ACC112 (cell line): Measurements from ENCODE around the gene STRN4.

Experiments
- H2AFZ ChIP-seq: fragments of 200-600 bp; sonication (generic); one replicate; pipeline ENCODE4 v1.6.0; 2017; ENCODE audit warnings: antibody characterized with exemption, low read length; ENCODE audit not compliant: unreplicated experiment
- H3K27ac ChIP-seq: fragments of 200-600 bp; sonication (generic); 2 replicates; pipeline ENCODE4 v1.5.1; 2014; ENCODE audit warnings: low read depth, mild to moderate bottlenecking, antibody characterized with exemption, low read length, moderate library complexity
- H3K27me3 ChIP-seq: fragments of 200-600 bp; sonication (generic); 2 replicates; pipeline ENCODE4 v1.6.1; 2014; ENCODE audit warnings: mild to moderate bottlenecking, antibody characterized with exemption, low read length, moderate library complexity, mixed read lengths; ENCODE audit not compliant: insufficient read depth
- H3K36me3 ChIP-seq: fragments of 200-600 bp; sonication (generic); 2 replicates; pipeline ENCODE4 v1.6.1; 2016; ENCODE audit warnings: mild to moderate bottlenecking, antibody characterized with exemption, low read length, moderate library complexity, mixed read lengths; ENCODE audit not compliant: insufficient read depth
- H3K4me1 ChIP-seq: fragments of 200-600 bp; sonication (generic); one replicate; pipeline ENCODE4 v1.6.1; 2016; ENCODE audit warnings: low read length, mixed read lengths; ENCODE audit not compliant: insufficient read depth, unreplicated experiment, control insufficient read depth
- H3K4me3 ChIP-seq: fragments of 200-600 bp; sonication (generic); 2 replicates; pipeline ENCODE4 v1.5.1; 2014; ENCODE audit warnings: mild to moderate bottlenecking, low read depth, low read length
- H3K79me2 ChIP-seq: fragments of 200-600 bp; sonication (generic); one replicate; pipeline ENCODE4 v1.6.0; 2016; ENCODE audit warnings: low read length; ENCODE audit not compliant: control insufficient read depth, unreplicated experiment, insufficient read depth

Gene STRN4

DNA sequence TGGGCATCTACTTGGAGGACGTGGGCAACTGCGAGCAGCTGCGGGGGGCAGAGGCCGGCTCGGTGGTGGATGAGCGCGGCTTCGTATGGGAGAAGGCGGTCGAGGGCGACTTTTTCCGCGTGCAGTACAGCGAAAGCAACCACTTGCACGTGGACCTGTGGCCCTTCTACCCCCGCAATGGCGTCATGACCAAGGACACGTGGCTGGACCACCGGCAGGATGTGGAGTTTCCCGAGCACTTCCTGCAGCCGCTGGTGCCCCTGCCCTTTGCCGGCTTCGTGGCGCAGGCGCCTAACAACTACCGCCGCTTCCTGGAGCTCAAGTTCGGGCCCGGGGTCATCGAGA, 10.3 kb upstream of the STRN4 start:
- Histone ChIP-seq H3K4me1 (peaks cover 14% of the 10 kb centered on the region), H2AFZ (no peak overlapping the region), H3K27me3 (no peaks in the 10 kb centered on the region), H3K36me3 (no peaks in the 10 kb centered on the region), H3K4me3 (no peak overlapping the region), H3K79me2 (no peaks in the 10 kb centered on the region), H3K27ac (no peak overlapping the region)

DNA sequence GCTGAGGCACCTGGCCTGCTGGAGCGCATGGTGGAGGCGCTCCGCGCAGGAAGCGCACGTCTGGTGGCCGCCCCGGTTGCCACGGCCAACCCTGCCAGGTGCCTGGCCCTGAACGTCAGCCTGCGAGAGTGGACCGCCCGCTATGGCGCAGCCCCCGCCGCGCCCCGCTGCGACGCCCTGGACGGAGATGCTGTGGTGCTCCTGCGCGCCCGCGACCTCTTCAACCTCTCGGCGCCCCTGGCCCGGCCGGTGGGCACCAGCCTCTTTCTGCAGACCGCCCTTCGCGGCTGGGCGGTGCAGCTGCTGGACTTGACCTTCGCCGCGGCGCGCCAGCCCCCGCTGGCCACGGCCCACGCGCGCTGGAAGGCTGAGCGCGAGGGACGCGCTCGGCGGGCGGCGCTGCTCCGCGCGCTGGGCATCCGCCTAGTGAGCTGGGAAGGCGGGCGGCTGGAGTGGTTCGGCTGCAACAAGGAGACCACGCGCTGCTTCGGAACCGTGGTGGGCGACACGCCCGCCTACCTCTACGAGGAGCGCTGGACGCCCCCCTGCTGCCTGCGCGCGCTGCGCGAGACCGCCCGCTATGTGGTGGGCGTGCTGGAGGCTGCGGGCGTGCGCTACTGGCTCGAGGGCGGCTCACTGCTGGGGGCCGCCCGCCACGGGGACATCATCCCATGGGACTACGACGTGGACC, 9.7 kb upstream of the STRN4 start:
- Histone ChIP-seq H3K4me3 (no peak overlapping the region), H3K79me2 (no peaks in the 10 kb centered on the region), H3K36me3 (no peaks in the 10 kb centered on the region), H2AFZ (no peak overlapping the region), H3K27ac (no peak overlapping the region), H3K4me1 (peaks cover 14% of the 10 kb centered on the region), H3K27me3 (no peaks in the 10 kb centered on the region)

DNA sequence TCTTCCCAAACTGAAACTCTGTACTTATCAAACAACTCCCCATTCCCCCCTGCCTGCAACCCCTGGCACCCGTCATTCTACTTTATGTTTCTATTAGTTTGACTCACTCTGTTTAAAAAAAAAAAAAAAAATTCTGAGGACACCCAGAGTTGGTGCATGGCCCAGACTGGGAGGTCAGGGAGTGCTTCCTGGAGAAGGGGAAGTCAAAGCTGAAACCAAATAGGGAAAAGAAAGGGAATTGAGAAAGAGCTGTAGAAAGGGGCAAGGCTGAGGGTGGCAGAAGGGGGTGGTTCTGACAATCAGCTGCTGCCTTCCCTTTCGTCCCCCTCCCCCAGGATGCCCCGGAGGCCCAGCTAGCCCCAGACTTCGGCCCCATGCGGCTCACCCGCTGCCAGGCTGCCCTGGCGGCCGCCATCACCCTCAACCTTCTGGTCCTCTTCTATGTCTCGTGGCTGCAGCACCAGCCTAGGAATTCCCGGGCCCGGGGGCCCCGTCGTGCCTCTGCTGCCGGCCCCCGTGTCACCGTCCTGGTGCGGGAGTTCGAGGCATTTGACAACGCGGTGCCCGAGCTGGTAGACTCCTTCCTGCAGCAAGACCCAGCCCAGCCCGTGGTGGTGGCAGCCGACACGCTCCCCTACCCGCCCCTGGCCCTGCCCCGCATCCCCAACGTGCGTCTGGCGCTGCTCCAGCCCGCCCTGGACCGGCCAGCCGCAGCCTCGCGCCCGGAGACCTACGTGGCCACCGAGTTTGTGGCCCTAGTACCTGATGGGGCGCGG, 9.0 kb upstream of the STRN4 start:
- peaks cover 9% of the 10 kb centered on the region for H3K4me1 ChIP-seq
- 0 out of 2 replicates have a peak overlapping the region, but pooled peaks have one; percentile 23 for H3K27ac ChIP-seq
- no peak overlapping the region for H3K4me3 ChIP-seq
- H3K79me2 ChIP-seq = no peaks in the 10 kb centered on the region
- no peaks in the 10 kb centered on the region for H3K36me3 ChIP-seq
- H2AFZ ChIP-seq = no peak overlapping the region
- no peaks in the 10 kb centered on the region for H3K27me3 ChIP-seq

DNA sequence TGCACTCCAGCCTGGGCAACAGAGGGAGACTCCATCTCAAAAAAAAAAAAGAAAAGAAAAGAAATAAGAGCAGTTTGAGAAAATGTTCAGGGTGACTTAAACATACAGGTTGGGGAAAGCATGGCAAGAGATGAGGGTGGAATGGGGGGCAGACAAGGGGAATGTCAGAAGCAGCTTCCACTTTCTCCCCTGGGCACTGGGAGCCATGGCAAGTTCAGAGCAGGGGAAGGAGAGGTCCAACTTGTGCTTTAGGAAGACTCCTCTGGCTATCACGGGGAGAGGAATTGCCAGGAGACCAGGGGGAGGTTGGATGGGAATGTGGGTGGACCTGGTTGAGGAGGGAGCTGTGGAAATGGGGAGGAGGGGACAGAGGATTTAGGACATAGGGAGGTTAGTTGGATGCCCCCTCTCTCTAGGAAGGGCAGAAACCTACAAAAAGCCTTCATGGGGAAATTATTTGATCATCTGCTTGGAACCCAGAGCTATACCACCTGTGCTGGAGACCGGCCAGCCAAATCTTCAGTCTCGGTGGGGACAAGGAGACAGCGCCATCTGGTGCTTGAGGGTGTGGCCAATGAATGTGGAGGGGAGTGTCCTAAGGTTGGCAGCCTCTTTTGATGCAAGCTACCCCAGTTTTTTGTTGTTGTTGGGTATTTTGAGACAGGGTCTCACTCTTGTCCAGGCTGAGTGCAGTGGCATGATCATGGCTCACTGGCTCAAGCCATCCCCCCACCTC, 7.3 kb upstream of the STRN4 start:
- Histone ChIP-seq H3K27me3 (no peaks in the 10 kb centered on the region), H3K79me2 (no peaks in the 10 kb centered on the region), H3K36me3 (no peaks in the 10 kb centered on the region), H3K4me1 (no peaks in the 10 kb centered on the region), H3K4me3 (no peak overlapping the region), H3K27ac (no peak overlapping the region), H2AFZ (no peak overlapping the region)

DNA sequence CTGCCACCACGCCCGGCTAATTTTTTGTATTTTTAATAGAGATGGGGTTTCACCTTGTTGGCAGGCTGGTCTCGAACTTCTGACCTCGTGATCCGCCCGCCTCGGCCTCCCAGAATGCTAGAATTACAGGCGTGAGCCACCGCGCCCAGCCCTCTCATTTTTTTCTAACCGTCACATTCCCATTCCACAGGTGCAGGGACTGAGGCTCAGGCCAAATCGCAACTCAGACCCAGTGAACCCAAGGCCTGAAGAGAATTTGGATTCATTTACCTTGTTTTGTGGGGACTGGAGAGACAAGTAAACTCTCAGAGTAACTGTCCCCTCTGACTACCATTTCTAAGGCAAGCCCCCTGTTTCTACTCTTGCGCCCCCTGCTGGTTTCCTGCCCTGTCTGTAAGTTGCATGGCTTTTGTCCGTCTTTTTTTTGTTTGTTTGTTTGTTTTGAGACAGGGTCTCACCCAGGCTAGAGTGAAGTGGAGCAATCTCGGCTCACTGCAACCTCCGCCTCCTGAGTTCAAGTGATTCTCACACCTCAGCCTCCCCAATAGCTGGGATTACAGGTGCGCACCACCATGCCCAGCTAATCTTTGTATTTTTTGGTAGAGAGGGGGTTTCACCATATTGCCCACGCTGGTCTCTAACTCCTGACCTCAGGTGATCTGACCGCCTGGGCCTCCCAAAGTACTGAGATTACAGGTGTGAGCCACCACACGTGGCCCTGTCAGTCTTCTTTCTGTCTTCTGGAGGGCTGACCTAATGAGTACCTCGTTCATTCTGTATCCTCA, 2.3 kb upstream of the STRN4 start:
- H3K27ac ChIP-seq = no peak overlapping the region
- no peak overlapping the region for H3K4me3 ChIP-seq
- H3K4me1 ChIP-seq = no peaks in the 10 kb centered on the region
- H2AFZ ChIP-seq = no peak overlapping the region
- no peaks in the 10 kb centered on the region for H3K36me3 ChIP-seq
- no peaks in the 10 kb centered on the region for H3K27me3 ChIP-seq
- H3K79me2 ChIP-seq = peaks cover 24% of the 10 kb centered on the region

DNA sequence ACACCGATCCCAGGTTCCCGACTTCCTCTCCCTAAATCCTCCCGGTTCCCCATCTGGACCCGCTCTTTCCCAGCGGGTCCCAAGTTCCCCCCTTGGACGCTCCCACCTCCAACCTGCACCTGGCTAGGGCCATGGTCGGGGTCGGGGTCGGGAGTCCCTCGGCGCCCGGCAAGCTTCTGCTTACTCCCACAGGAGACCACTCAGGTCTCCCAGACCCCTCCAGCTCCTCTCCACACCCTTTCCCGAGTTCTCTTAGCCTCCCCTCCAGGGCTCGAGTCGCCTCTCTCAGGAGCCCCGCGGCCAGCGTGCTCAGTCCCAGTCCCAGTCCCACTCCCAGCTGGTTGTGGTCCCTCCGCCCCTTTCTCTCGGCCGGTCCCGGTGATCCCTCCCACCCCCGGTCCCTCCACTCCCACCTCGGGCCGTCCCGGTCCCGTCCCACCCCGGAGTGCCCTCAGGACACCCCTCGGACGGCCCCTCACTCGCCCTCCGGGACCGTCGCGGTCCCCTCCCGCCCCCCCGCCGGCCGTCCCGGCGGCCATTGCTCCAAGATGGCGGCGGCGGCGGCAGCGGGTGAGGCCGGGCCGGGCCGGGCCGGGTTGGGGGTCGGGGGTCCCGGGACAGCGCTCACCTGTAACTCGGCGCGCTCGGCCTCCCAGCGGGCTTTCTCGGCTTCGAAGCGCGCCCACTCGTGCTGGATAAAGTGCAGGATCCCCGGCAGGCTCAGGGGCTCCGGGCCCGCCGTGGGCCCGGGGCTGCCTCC, 549 bp downstream of the STRN4 start, which contains the start of gene FKRP:
Gene FKRP (plus strand): TSS at position 537 of the 760 bp plus-strand sequence. CDS start 9,394 bp downstream, outside the sequence.
- Histone ChIP-seq H3K79me2 (peaks cover 52% of the 10 kb centered on the region), H3K27ac (peak within 1 kb of the TSS; percentile 57; the same call in 1 of the 2 replicates), H3K27me3 (no peaks in the 10 kb centered on the region), H3K4me1 (no peaks in the 10 kb centered on the region), H3K36me3 (no peaks in the 10 kb centered on the region), H3K4me3 (peak within 1 kb of the TSS; percentile 89), H2AFZ (peak within 1 kb of the TSS; percentile 99)

DNA sequence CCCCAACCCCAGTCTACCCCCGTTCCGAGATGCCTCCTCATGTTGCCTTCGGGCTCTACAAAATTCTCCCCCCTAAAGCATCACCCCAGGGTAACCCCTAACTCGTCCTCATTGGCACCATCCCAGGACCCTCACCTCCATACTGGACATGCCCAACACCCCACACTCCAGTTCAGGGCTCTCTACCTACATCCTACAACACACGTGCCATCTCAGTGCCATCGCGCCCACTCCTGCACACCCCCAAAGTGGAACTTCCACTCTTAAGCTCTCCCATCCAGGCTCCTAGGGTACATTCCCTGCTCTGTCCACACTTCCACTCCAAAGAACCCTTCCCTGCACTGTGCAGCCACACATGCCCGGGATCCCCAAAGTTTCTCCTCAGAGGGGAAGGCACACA, 1.2 kb downstream of the STRN4 start:
- Histone ChIP-seq H3K79me2 (peaks cover 59% of the 10 kb centered on the region), H3K36me3 (no peaks in the 10 kb centered on the region), H2AFZ (no peak overlapping the region), H3K27me3 (no peaks in the 10 kb centered on the region), H3K4me3 (peak overlapping the region; percentile 89), H3K4me1 (no peaks in the 10 kb centered on the region), H3K27ac (no peak overlapping the region)

DNA sequence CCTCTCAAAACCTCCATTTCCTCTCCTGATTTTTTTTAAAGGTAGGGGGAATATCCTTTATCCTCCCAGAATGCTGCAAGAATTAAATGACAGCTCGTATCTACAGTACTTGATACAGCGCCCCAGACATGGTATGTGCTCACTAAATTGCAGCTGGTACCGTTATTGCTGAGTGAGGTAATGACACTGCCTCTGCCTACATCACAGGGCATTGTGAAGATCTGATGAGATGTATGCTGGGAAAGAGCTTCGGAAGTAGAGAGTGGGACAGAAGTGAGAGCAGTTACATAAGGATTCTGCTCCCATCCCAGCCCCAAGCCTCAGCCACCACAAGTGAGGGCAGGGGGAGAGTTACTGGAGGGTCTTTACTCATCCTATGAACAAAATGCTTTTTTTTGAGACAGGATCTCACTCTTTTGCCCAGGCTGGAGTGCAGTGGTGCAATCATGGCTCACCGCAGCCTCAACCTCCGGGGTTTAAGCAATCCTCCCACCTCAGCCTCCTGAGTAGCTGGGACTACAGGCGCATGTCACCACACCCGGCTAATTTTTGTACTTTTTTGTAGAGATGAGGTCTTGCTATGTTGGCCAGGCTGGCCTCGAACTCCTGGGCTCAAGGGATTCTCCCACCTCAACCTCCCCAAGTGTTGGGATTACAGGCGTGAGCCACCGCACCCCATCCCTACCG, 2.1 kb downstream of the STRN4 start:
- no peak overlapping the region for H2AFZ ChIP-seq
- H3K4me3 ChIP-seq = peak overlapping the region; percentile 89
- peaks cover 65% of the 10 kb centered on the region for H3K79me2 ChIP-seq
- no peak overlapping the region for H3K27ac ChIP-seq
- H3K4me1 ChIP-seq = no peaks in the 10 kb centered on the region
- H3K36me3 ChIP-seq = no peaks in the 10 kb centered on the region
- H3K27me3 ChIP-seq = no peaks in the 10 kb centered on the region

DNA sequence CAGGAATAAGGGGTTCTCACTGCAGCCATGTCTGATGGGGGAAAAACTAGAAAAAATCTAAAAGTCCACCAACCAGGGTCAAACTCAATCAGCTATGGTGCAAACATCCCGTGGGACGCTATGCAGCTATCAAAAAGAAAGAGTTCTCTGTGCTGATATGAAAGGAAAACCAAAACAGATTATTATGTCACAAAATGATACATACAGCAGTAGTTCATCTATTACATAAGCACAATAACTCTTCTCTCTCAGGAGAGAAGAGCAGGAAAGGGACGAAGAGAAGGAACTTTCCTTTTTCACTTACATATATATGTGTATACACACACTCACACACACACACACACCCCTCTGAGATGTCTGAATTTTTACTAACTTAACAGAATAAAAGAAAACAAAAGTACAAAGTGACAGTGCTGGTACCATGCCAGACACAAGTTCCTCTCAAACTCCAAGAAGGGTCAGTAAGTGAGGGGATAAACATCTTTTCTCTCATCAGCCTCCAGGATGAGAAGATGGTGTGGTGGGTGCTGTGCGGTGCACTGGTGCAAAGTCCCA, 3.2 kb downstream of the STRN4 start:
- H3K79me2 ChIP-seq = peaks cover 77% of the 10 kb centered on the region
- no peak overlapping the region for H3K4me3 ChIP-seq
- H3K4me1 ChIP-seq = no peaks in the 10 kb centered on the region
- H2AFZ ChIP-seq = no peak overlapping the region
- no peak overlapping the region for H3K27ac ChIP-seq
- no peaks in the 10 kb centered on the region for H3K27me3 ChIP-seq
- H3K36me3 ChIP-seq = no peaks in the 10 kb centered on the region
